Left colon (tissue), 2 donors: ENCODE data around the gene CCDC196. TPM values are rescaled to one million over a fixed set of nuclear protein-coding genes. Genes with fewer than 3 reads are reported as not detected.
"Not testable (repeated sequence)": the region's sequence is repeated elsewhere in the genome, so short reads cannot be mapped to it uniquely, and the experiment has no call there.

Source experiments
- ATAC-seq: fragments of 200-7000 bp; cut with Tn5 transposase; one replicate; pipeline ENCODE4 v1.9.1; 2020; ENCODE audit warnings: mild to moderate bottlenecking, moderate library complexity
- DNase-seq, 2 donors: peaks; one replicate each; pipeline ENCODE4 v3.0.0-alpha.2; 2020
- intact Hi-C, 2 donors: fragments of 100-400 bp; cut with DNase I in 1 of 2; cut with micrococcal nuclease in 1 of 2; formaldehyde crosslinking; loops; one replicate each; pipeline versions ENCODE4 v1.11.2 to v1.14.0; 2022; cut with DNase I, micrococcal nuclease
- total RNA-seq, 2 donors: library from RNA; stranded (reverse); fragmentation: NEBNext Ultra II Directional; extraction: Animal tissue kit (Norgen Biotek cat#: 25700); gene quantifications; one replicate each; pipeline ENCODE4 v1.2.1, GENCODE V29; 2021
- donor health status: DM: no; HTN: no; CAD: no.
- donor health status: DM: yes; HTN: yes; CAD: no.

Gene CCDC196
- total RNA-seq, 2 donors from 2014 or later = 1.2 to 1.6 TPM

- DNase-seq = no peak
- no peak for ATAC-seq
- intact Hi-C loops = no loop called here
Measured at GRCh38 chr14:66539034-66539433, 52.9 kb downstream of the CCDC196 start.

GRCh38 chr14:66540038-66540437 lies 53.9 kb downstream of the CCDC196 start:
- DNase-seq = no peak
- intact Hi-C loops = no loop called here
- no peak for ATAC-seq

GRCh38 chr14:66541627-66542026 lies 55.5 kb downstream of the CCDC196 start:
- DNase-seq (no peak), ATAC-seq (no peak)
- intact Hi-C loops = no loop called here

- DNase-seq (no peak), ATAC-seq (no peak)
- intact Hi-C loops = no loop called here
Measured at GRCh38 chr14:66543996-66544395, 57.8 kb downstream of the CCDC196 start.

GRCh38 chr14:66545191-66545590 lies 59.0 kb downstream of the CCDC196 start:
- intact Hi-C loops, ATAC-seq, DNase-seq: not testable (repeated sequence)

GRCh38 chr14:66545751-66546150 lies 59.6 kb downstream of the CCDC196 start:
- ATAC-seq, intact Hi-C loops, DNase-seq: not testable (repeated sequence)

Other genes with a start within 250 kb of the CCDC196 start
- 10 to 100 TPM; 27.1 to 31.0 TPM for gene GPHN, start 21.8 kb downstream of the CCDC196 start, total RNA-seq